Endothelial cell of umbilical vein (primary cell): ENCODE data around the gene RSF1. TPM values are rescaled to one million over a fixed set of nuclear protein-coding genes. Genes with fewer than 3 reads are reported as not detected.

Source experiments
- BruUV-seq: library from RNA; stranded (reverse); fragments of 400-500 nt; replicated peaks from 2 replicates; lab custom pipeline; 2021; lab: Mats Ljungman, UMichigan
- CTCF ChIA-PET: fragments of 300-600, 350-600 bp; sonication (Branson Sonifier 250); formaldehyde crosslinking; loops from one replicate; lab custom pipeline; 2021; ENCODE audit warnings: antibody characterized with exemption, inconsistent platforms; lab: Charles Lee
- POLR2A ChIA-PET: fragments of 300-600, 350-600 bp; sonication (Branson Sonifier 250); formaldehyde crosslinking; loops from one replicate; lab custom pipeline; 2021; ENCODE audit warnings: antibody characterized with exemption, inconsistent platforms; lab: Charles Lee
- DNase-seq: peaks from one replicate; pipeline ENCODE4 v3.0.0-alpha.2; 2011; ENCODE audit warnings: low read depth, low spot score
- FAIRE-seq: peaks from 2 replicates; lab custom pipeline; 2011; peaks lifted over from hg19 to GRCh38; lab: Jason Lieb, UNC
- H2AFZ ChIP-seq: 2 replicates; pipeline ENCODE4 v1.6.0; 2012; ENCODE audit warnings: low read depth, low read length, control low read depth, inconsistent platforms
- H3K27ac ChIP-seq: 2 replicates; pipeline ENCODE4 v1.5.1; 2011; ENCODE audit warnings: low read depth, mild to moderate bottlenecking, control low read depth, low read length, moderate library complexity; ENCODE audit not compliant: insufficient read depth
- H3K27me3 ChIP-seq, 2 experiments: 2 replicates each; pipeline versions ENCODE4 v1.6.0 to v1.6.1; 2011; ENCODE audit warnings: low read length in 2 of 2, mixed read lengths in 1 of 2; ENCODE audit not compliant: control insufficient read depth in 2 of 2, insufficient read depth in 2 of 2
- H3K36me3 ChIP-seq, 2 experiments: 2 replicates in 1 of 2; 3 replicates in 1 of 2; pipeline ENCODE4 v1.5.1; 2011; ENCODE audit warnings: low read length in 2 of 2, mild to moderate bottlenecking in 1 of 2, moderate library complexity in 1 of 2; ENCODE audit not compliant: control insufficient read depth in 2 of 2, insufficient read depth in 2 of 2; ENCODE audit errors: extremely low read depth in 1 of 2
- H3K4me1 ChIP-seq: 3 replicates; pipeline ENCODE4 v1.5.1; 2011; ENCODE audit warnings: mild to moderate bottlenecking, low read length; ENCODE audit not compliant: control insufficient read depth, insufficient read depth; ENCODE audit errors: extremely low read depth
- H3K4me2 ChIP-seq: 2 replicates; pipeline ENCODE4 v1.6.1; 2011; ENCODE audit warnings: low read length, control low read depth, mixed read lengths; ENCODE audit not compliant: insufficient read depth
- H3K4me3 ChIP-seq, 3 experiments: fragments of 200-600 bp in 1 of 3; sonication (generic), shearing (Covaris generic) in 1 of 3; replicated peaks in 1 of 3; 2 replicates each; pipeline ENCODE4 v1.5.1; 2011 to 2016; ENCODE audit warnings: control low read depth in 3 of 3, low read length in 3 of 3, mild to moderate bottlenecking in 2 of 3, inconsistent platforms in 1 of 3, low read depth in 1 of 3, moderate library complexity in 1 of 3; ENCODE audit not compliant: insufficient read depth in 1 of 3
- H3K79me2 ChIP-seq: 2 replicates; pipeline ENCODE4 v1.6.0; 2012; ENCODE audit warnings: low read length, inconsistent platforms; ENCODE audit not compliant: control insufficient read depth, insufficient read depth
- H3K9ac ChIP-seq: replicated peaks from 2 replicates; pipeline ENCODE3; 2011; ENCODE audit warnings: low read length, control low read depth; ENCODE audit not compliant: insufficient read depth; ENCODE audit errors: extremely low read depth
- H3K9me1 ChIP-seq: replicated peaks from 3 replicates; pipeline ENCODE4 v1.6.0; 2011; ENCODE audit warnings: mild to moderate bottlenecking, low read length; ENCODE audit not compliant: control insufficient read depth, insufficient read depth; ENCODE audit errors: extremely low read depth
- H3K9me3 ChIP-seq: replicated peaks from 2 replicates; pipeline ENCODE4 v1.5.1; 2012; ENCODE audit warnings: low read length, inconsistent platforms; ENCODE audit not compliant: control insufficient read depth, insufficient read depth
- H4K20me1 ChIP-seq: replicated peaks from 2 replicates; pipeline ENCODE3; 2011; ENCODE audit warnings: mild to moderate bottlenecking, low read length; ENCODE audit not compliant: control insufficient read depth, insufficient read depth; ENCODE audit errors: extremely low read depth
- EZH2 ChIP-seq: IDR thresholded peaks from 2 replicates; pipeline ENCODE4 v1.6.1; 2012; ENCODE audit warnings: borderline replicate concordance, low read depth, mild to moderate bottlenecking, moderate library complexity, low read length, inconsistent platforms; ENCODE audit not compliant: severe bottlenecking
- FOS ChIP-seq: IDR thresholded peaks from 2 replicates; pipeline ENCODE4 v1.6.1; 2011; ENCODE audit warnings: mild to moderate bottlenecking, low read length, moderate library complexity, borderline replicate concordance; ENCODE audit not compliant: insufficient read depth
- GATA2 ChIP-seq: IDR thresholded peaks from 2 replicates; pipeline ENCODE4 v1.7.0; 2011; ENCODE audit warnings: low read depth, mild to moderate bottlenecking, moderate library complexity, mixed read lengths, low read length; ENCODE audit not compliant: insufficient read length, insufficient read depth
- MYC ChIP-seq: IDR thresholded peaks from one replicate; pipeline ENCODE4 v1.6.1; 2011; ENCODE audit warnings: mild to moderate bottlenecking, low read depth, low read length
- POLR2A ChIP-seq: IDR thresholded peaks from 2 replicates; pipeline ENCODE4 v1.6.1; 2012; ENCODE audit warnings: low read depth, mild to moderate bottlenecking, control low read depth, low read length
- POLR2AphosphoS5 ChIP-seq: IDR thresholded peaks from 2 replicates; pipeline ENCODE4 v1.6.1; 2012; ENCODE audit warnings: low read depth, mild to moderate bottlenecking, control low read depth, low read length, moderate library complexity; ENCODE audit not compliant: insufficient read depth
- dilution Hi-C: fragments of 300-500 bp; cut with MboI; formaldehyde crosslinking; loops from one replicate; pipeline ENCODE4 v1.15.0; 2019; ENCODE audit warnings: low sequenced_read_pairs; ENCODE audit not compliant: extremely low pct_ligation_motif_present
- intact Hi-C: fragments of 100-400 bp; cut with micrococcal nuclease; formaldehyde crosslinking; loops from one replicate; pipeline ENCODE4 v1.10.0; 2022
- polyA plus RNA-seq, 4 experiments: library from polyadenylated mRNA; depleted of rRNA in 3 of 4; stranded (reverse) in 3 of 4; unstranded in 1 of 4; fragments of >200 nt; gene quantifications; 2 replicates each; pipeline versions ENCODE4 v1.2.1 to v1.2.3, GENCODE V29; 2011 to 2012; ENCODE audit warnings: missing spikeins in 1 of 4
- total RNA-seq: library from RNA; stranded (reverse); gene quantifications from 2 replicates; pipeline ENCODE4 v1.2.3, GENCODE V29; 2021
- TF ChIP-seq, protein P1 (sequence below): IDR thresholded peaks from 2 replicates; pipeline ENCODE4 v1.6.1; 2011; ENCODE audit not compliant: insufficient read depth, insufficient read length
- TF ChIP-seq, protein P2 (sequence below), 2 donors: IDR thresholded peaks; 1 replicate in 1 of 2; 2 replicates in 1 of 2; pipeline ENCODE4 v1.5.1; 2011; ENCODE audit warnings: low read length in 2 of 2, mild to moderate bottlenecking in 2 of 2, moderate library complexity in 2 of 2, control low read depth in 1 of 2, inconsistent platforms in 1 of 2, low read depth in 1 of 2; ENCODE audit not compliant: insufficient read depth in 1 of 2; ENCODE audit errors: extremely low read depth in 1 of 2

The RSF1 gene
- total and polyA plus RNA-seq, 2 donors (not counting 3 experiments of a cell fraction or from before 2014, with no cell fraction given) = 10.0 to 55.1 TPM

DNA sequence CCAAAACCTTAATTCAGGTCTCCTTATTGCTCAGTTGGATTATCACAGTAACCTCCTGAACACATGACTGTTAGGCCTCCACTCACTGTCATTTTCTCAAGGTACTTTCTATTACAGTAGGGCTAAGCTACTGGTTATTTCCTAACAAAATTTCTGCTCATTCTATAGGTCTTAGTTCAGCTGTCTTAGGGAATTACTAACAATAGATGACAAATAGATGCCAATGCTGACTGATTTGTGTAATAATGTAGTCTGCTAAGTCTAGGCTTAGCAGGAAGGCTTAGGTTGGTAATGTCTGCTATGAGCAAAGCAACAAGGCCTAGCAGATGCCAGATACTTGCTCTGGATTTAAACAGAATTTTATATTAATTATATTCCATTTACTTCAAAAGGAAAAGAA lies 58.1 kb downstream of the RSF1 start:
- no peak overlapping the region for H3K27ac ChIP-seq
- DNase-seq (no peak), FAIRE-seq (no peak)
- H3K4me1 ChIP-seq = no peaks in the 10 kb centered on the region
- peaks cover 21% of the 10 kb centered on the region for H3K79me2 ChIP-seq
- BruUV-seq = no TSS peak
- intact Hi-C loops = no loop called here
- H3K9me1 ChIP-seq = peaks cover 2% of the 10 kb centered on the region
- dilution Hi-C loops = no loop called here
- H3K27me3 ChIP-seq = no peaks in the 10 kb centered on the region
- ChIA-PET POLR2A (no interaction called here), CTCF (interaction anchor here (0.8 to 1.7 kb wide), 4 partner anchors 13 to 279 kb away, joined by 3 to 5 read pairs (median 3); no protein-coding TSS in a partner anchor)
- H3K9ac ChIP-seq = no peak overlapping the region
- no peaks in the 10 kb centered on the region for H3K9me3 ChIP-seq
- no peak overlapping the region for H3K4me2 ChIP-seq
- TF ChIP-seq, protein P1, sequence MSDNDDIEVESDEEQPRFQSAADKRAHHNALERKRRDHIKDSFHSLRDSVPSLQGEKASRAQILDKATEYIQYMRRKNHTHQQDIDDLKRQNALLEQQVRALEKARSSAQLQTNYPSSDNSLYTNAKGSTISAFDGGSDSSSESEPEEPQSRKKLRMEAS = no peak
- TF ChIP-seq POLR2A (no peak), EZH2 (no peak), POLR2AphosphoS5 (no peak), FOS (no peak), GATA2 (no peak), MYC (no peak)
- TF ChIP-seq, protein P2, sequence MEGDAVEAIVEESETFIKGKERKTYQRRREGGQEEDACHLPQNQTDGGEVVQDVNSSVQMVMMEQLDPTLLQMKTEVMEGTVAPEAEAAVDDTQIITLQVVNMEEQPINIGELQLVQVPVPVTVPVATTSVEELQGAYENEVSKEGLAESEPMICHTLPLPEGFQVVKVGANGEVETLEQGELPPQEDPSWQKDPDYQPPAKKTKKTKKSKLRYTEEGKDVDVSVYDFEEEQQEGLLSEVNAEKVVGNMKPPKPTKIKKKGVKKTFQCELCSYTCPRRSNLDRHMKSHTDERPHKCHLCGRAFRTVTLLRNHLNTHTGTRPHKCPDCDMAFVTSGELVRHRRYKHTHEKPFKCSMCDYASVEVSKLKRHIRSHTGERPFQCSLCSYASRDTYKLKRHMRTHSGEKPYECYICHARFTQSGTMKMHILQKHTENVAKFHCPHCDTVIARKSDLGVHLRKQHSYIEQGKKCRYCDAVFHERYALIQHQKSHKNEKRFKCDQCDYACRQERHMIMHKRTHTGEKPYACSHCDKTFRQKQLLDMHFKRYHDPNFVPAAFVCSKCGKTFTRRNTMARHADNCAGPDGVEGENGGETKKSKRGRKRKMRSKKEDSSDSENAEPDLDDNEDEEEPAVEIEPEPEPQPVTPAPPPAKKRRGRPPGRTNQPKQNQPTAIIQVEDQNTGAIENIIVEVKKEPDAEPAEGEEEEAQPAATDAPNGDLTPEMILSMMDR (IDR thresholded peaks at IDR 0.05; ENCODE audit: extremely low read depth in 1 of 2, insufficient read depth in 1 of 2, low read depth in 1 of 2, low read length in 2 of 2) = no peak
- no peak overlapping the region for H2AFZ ChIP-seq
- no peaks in the 10 kb centered on the region for H4K20me1 ChIP-seq
- H3K36me3 ChIP-seq = peaks cover 3 to 4% of the 10 kb centered on the region in 2 experiments
- no peak overlapping the region for H3K4me3 ChIP-seq
